Progenitor cell of endocrine pancreas (in vitro differentiated cells): Measurements from ENCODE around the gene RAPGEF1. TPM values are rescaled to one million over a fixed set of nuclear protein-coding genes. Genes with fewer than 3 reads are reported as not detected.
A peak's percentile ranks its signal among the peaks of the same experiment; 100 is the strongest.

Experiments
- DNase-seq: peaks from one replicate; pipeline ENCODE4 v3.0.0; 2021; ENCODE audit warnings: low spot score; ENCODE audit not compliant: unreplicated experiment
- H3K27ac Mint-ChIP-seq: 2 replicates; pipeline ENCODE4 v1.8.0; 2021; ENCODE audit warnings: mild to moderate bottlenecking, moderate library complexity, mixed read lengths
- H3K27me3 Mint-ChIP-seq: 2 replicates; pipeline ENCODE4 v1.8.0; 2021; ENCODE audit warnings: mixed read lengths
- H3K36me3 Mint-ChIP-seq: 2 replicates; pipeline ENCODE4 v1.8.0; 2022; ENCODE audit warnings: mixed read lengths; ENCODE audit not compliant: insufficient read depth
- H3K4me1 Mint-ChIP-seq: 2 replicates; pipeline ENCODE4 v1.8.0; 2021; ENCODE audit warnings: low read depth, mixed read lengths
- H3K4me3 Mint-ChIP-seq: 2 replicates; pipeline ENCODE4 v1.8.0; 2021; ENCODE audit warnings: low read depth, mild to moderate bottlenecking, moderate library complexity, mixed read lengths
- H3K9me3 Mint-ChIP-seq: 2 replicates; pipeline ENCODE4 v1.8.0; 2021; ENCODE audit warnings: low read depth, mixed read lengths
- total RNA-seq: library from RNA; stranded (reverse); gene quantifications from 2 replicates; pipeline ENCODE4 v1.2.1, GENCODE V29; 2021
- TF ChIP-seq, protein P1 (sequence below): fragments of 200-600 bp; sonication (generic); IDR thresholded peaks from one replicate; pipeline ENCODE4 v1.5.0; 2021; ENCODE audit warnings: antibody characterized with exemption, mild to moderate bottlenecking; ENCODE audit not compliant: unreplicated experiment

The RAPGEF1 gene
- total RNA-seq, 1 donor from 2014 or later: 57.3 TPM

DNA sequence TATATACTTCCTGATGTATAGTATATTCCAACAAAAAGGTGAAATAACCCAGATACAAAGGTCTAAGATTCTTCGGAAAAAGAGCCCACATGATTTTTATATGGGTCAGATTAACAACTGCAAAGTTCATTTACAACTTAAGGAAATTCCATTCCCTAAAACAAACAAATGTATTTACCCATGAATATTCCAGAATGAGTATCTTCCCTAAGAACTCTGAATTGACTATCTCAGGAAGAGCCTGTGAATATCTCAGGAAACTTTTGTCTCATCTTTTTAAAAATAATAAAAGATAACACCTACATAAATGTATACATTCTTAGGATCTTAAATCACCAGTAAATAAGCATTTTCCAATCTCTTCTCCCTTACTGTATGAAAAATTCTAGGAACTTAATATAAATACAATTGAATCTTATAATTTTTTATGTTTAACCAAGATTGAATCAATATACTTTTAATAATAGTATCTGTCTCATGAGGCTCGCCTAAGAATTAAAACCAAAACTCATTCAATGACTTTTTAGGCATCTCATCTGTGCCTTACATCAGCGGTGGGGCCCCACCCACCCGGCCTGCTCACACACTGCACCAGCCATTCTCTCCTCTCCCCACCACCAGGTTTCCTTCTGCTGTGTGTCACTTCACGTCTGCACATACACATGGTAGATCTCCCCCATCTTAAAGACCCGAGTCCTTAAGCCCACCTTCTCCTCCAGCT lies 78.1 kb downstream of the RAPGEF1 start:
- DNase-seq: no peak
- TF ChIP-seq, protein P1, sequence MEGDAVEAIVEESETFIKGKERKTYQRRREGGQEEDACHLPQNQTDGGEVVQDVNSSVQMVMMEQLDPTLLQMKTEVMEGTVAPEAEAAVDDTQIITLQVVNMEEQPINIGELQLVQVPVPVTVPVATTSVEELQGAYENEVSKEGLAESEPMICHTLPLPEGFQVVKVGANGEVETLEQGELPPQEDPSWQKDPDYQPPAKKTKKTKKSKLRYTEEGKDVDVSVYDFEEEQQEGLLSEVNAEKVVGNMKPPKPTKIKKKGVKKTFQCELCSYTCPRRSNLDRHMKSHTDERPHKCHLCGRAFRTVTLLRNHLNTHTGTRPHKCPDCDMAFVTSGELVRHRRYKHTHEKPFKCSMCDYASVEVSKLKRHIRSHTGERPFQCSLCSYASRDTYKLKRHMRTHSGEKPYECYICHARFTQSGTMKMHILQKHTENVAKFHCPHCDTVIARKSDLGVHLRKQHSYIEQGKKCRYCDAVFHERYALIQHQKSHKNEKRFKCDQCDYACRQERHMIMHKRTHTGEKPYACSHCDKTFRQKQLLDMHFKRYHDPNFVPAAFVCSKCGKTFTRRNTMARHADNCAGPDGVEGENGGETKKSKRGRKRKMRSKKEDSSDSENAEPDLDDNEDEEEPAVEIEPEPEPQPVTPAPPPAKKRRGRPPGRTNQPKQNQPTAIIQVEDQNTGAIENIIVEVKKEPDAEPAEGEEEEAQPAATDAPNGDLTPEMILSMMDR: no peak
- Mint-ChIP-seq H3K4me1 (peaks cover 23% of the 10 kb centered on the region), H3K36me3 (peaks cover 11% of the 10 kb centered on the region), H3K4me3 (no peak overlapping the region), H3K27me3 (no peaks in the 10 kb centered on the region), H3K9me3 (peaks cover 14% of the 10 kb centered on the region), H3K27ac (peak overlapping the region; percentile 30)

DNA sequence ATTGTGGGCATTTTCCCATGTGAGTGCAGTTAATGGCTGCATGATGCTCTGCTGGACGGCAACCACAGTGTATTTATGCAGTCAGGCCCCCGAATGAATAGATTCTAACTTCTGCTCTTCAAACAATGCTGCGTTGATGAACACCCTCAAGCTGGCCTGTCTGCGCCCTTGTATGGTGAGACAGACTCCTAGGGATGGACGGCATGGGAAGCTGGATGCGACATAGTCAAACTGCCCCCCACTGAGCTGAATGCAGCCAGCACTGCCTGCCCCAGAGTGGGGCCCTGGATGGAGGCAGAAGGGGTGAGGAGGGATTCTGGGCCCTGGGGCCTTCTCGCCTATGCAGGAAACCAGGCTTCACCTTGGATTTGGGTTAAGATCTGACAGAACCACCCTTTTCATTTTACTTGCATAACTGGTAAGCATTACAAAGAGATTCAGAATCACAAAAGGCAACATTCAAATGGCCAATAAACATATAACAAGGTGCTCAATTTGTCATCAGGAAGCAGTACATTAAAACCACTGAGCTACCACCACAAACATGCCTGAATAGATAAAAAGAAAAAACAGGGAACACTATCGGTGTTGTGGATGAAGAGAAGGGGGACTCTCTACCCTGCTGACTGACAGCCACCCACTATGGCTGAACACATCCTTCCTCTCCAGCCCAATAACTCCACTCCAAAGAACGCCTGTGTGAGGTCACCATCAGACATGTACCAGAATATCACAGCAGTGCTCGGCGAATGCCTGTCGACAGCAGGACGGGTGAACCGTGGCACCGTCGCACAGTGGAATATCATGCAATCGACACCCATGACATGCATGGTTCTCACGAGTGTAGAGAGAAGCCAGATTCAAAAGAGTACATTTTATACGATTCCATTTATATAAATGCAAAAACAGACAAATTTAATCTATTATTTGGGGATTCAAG lies 79.1 kb downstream of the RAPGEF1 start:
- Mint-ChIP-seq H3K9me3 (peaks cover 14% of the 10 kb centered on the region), H3K4me1 (peaks cover 26% of the 10 kb centered on the region), H3K27me3 (no peaks in the 10 kb centered on the region), H3K36me3 (peaks cover 11% of the 10 kb centered on the region), H3K27ac (no peak overlapping the region), H3K4me3 (no peak overlapping the region)
- DNase-seq: no peak
- TF ChIP-seq, protein P1: no peak

DNA sequence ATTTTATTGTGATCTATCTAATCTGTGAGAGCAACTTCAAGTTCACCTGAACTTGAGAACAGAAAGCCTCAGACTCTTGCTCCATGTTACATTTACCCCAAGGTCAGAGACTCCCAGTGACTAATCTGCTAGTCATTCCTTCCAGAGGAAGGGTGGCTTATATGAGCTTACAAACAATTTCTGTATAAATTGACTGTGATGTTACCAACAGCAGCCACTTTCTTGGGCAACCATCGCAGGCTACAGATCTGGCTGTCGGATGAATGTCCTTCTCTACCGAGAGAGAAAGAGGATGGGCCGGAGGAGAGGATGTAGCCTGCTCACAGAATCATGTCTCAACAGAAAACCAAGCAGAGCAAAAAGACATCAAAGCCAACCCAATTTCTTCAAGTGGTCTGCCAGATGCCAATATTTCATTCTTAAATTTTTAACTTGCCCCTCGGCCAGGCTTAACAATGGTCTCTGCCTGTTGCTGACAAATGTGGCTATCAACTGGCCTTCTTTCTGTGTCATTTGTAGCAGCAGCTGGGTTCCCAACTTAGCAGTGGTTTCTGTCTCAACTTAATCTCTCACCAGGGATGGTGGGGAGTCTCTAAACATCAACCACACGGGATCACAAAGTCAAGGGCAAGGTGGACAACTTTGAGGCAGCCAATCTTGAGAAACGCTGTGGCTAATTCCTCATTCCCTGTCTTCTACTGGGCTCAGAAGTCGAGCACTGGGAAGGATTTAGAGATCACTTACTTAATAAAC lies 81.3 kb downstream of the RAPGEF1 start:
- H3K4me1 Mint-ChIP-seq: peaks cover 40% of the 10 kb centered on the region
- H3K9me3 Mint-ChIP-seq: no peaks in the 10 kb centered on the region
- H3K27me3 Mint-ChIP-seq: no peaks in the 10 kb centered on the region
- H3K4me3 Mint-ChIP-seq: no peak overlapping the region
- no peaks in the 10 kb centered on the region for H3K36me3 Mint-ChIP-seq
- peak overlapping the region; percentile 5 for H3K27ac Mint-ChIP-seq
- no peak for DNase-seq
- TF ChIP-seq, protein P1: no peak

DNA sequence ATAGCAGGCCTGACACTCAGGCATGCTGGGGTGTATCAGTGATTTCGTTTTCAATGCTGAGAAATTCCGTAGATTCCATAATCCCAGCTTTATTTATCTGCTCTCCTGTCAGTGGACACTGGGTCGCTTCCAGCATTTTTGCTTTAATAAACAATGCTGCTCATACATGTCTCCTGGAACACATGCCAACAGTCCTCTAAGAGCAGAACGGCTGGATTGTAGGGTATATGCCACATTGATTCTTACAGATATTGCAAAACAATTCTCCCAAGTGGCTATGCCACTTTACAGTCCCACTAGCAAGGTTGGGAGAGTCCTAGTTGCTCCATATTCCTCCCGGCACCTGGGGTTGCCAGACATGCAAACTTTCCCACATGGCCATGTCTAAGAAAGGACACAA lies 81.9 kb downstream of the RAPGEF1 start:
- Mint-ChIP-seq H3K27me3 (no peaks in the 10 kb centered on the region), H3K27ac (peak overlapping the region; percentile 5), H3K4me1 (peaks cover 42% of the 10 kb centered on the region), H3K9me3 (no peaks in the 10 kb centered on the region), H3K4me3 (no peak overlapping the region), H3K36me3 (no peaks in the 10 kb centered on the region)
- TF ChIP-seq, protein P1: no peak
- no peak for DNase-seq

DNA sequence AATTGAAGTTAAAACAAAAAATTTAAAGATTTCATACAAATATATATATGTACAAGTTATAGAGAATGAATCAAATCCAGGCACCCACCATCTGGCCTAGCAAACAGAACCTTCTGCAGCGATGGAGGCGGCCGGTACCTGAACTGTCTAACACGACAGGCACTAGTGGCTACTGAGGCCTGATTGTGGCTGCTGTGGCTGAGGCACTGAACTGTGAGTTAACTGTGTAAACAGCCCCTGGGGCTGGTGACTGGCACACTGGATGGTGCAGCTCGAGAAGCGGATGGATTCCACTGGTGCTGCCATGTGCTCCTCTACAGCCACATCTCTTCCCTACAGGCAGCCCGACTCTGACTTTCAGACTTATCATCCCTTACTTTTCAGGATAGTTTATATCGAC lies 82.4 kb downstream of the RAPGEF1 start:
- DNase-seq: no peak
- Mint-ChIP-seq H3K4me3 (no peak overlapping the region), H3K36me3 (no peaks in the 10 kb centered on the region), H3K27me3 (no peaks in the 10 kb centered on the region), H3K9me3 (no peaks in the 10 kb centered on the region), H3K27ac (no peak overlapping the region), H3K4me1 (peaks cover 42% of the 10 kb centered on the region)
- TF ChIP-seq, protein P1: no peak
